IMR-90 (cell line): ENCODE results near the gene MYBPHL. TPM values are rescaled to one million over a fixed set of nuclear protein-coding genes. Genes with fewer than 3 reads are reported as not detected.

Experiments used
- ATAC-seq: fragments of 200-7000 bp; cut with Tn5 transposase; 2 replicates; pipeline ENCODE4 v1.9.1; 2020; ENCODE audit warnings: low read depth, mild to moderate bottlenecking, moderate library complexity
- BruUV-seq: library from RNA; stranded (reverse); fragments of 400-500 nt; replicated peaks from 2 replicates; lab custom pipeline; 2021; lab: Mats Ljungman, UMichigan
- CTCF ChIA-PET: fragments of 300-600 bp; formaldehyde crosslinking; extraction: SDS; loops from one replicate; lab custom pipeline; 2021; ENCODE audit warnings: antibody characterized with exemption; lab: Yijun Ruan, JAX
- POLR2A ChIA-PET: fragments of 300-600 bp; sonication (Branson Sonifier 250); formaldehyde crosslinking; loops from one replicate; lab custom pipeline; 2022; ENCODE audit warnings: antibody characterized with exemption; ENCODE audit not compliant: unreplicated experiment; lab: Charles Lee
- DNase-seq: peaks from one replicate; pipeline ENCODE4 v3.0.0; 2013
- H2AFZ ChIP-seq: replicated peaks from 2 replicates; pipeline ENCODE3; 2013; ENCODE audit warnings: low read length, mild to moderate bottlenecking; ENCODE audit not compliant: poor library complexity
- H2AK5ac ChIP-seq: 2 replicates; pipeline ENCODE4 v1.6.1; 2013; ENCODE audit warnings: low read depth, low read length, inconsistent platforms
- H2AK9ac ChIP-seq: replicated peaks from 2 replicates; pipeline ENCODE3; 2013; ENCODE audit warnings: mild to moderate bottlenecking, low read depth, low read length, moderate library complexity; ENCODE audit not compliant: poor library complexity
- H2BK120ac ChIP-seq: 2 replicates; pipeline ENCODE4 v1.6.1; 2013; ENCODE audit warnings: low read depth, low read length, inconsistent platforms
- H2BK15ac ChIP-seq: 3 replicates; pipeline ENCODE4 v1.6.1; 2013; ENCODE audit warnings: low read depth, low read length, inconsistent platforms
- H2BK20ac ChIP-seq: 2 replicates; pipeline ENCODE4 v1.6.1; 2013; ENCODE audit warnings: low read depth, mild to moderate bottlenecking, inconsistent platforms, low read length, moderate library complexity
- H2BK5ac ChIP-seq: 2 replicates; pipeline ENCODE4 v1.6.1; 2013; ENCODE audit warnings: mild to moderate bottlenecking, low read depth, low read length, inconsistent platforms; ENCODE audit not compliant: poor library complexity, severe bottlenecking
- H3K14ac ChIP-seq: replicated peaks from 2 replicates; pipeline ENCODE4 v1.6.1; 2013; ENCODE audit warnings: low read depth, low read length, inconsistent platforms
- H3K18ac ChIP-seq: 2 replicates; pipeline ENCODE4 v1.6.1; 2013; ENCODE audit warnings: low read depth, low read length, control low read depth
- H3K23ac ChIP-seq: 2 replicates; pipeline ENCODE4 v1.6.1; 2013; ENCODE audit warnings: low read depth, low read length, inconsistent platforms
- H3K27ac ChIP-seq: 2 replicates; pipeline ENCODE4 v1.5.1; 2013; ENCODE audit warnings: mild to moderate bottlenecking, control low read depth, low read length; ENCODE audit not compliant: insufficient read depth
- H3K27me3 ChIP-seq: 2 replicates; pipeline ENCODE4 v1.6.1; 2013; ENCODE audit warnings: low read length; ENCODE audit not compliant: control insufficient read depth, insufficient read depth
- H3K36me3 ChIP-seq: 2 replicates; pipeline ENCODE4 v1.6.1; 2013; ENCODE audit warnings: low read length, mixed read lengths; ENCODE audit not compliant: control insufficient read depth, insufficient read depth
- H3K4ac ChIP-seq: 2 replicates; pipeline ENCODE4 v1.6.1; 2013; ENCODE audit warnings: low read depth, low read length, inconsistent platforms
- H3K4me1 ChIP-seq: 2 replicates; pipeline ENCODE4 v1.6.1; 2013; ENCODE audit warnings: low read length, mixed read lengths; ENCODE audit not compliant: control insufficient read depth, insufficient read depth
- H3K4me2 ChIP-seq: 2 replicates; pipeline ENCODE4 v1.6.1; 2013; ENCODE audit warnings: low read depth, mild to moderate bottlenecking, control low read depth, low read length, moderate library complexity
- H3K4me3 ChIP-seq: 2 replicates; pipeline ENCODE4 v1.5.1; 2013; ENCODE audit warnings: low read depth, mild to moderate bottlenecking, control low read depth, low read length, moderate library complexity; ENCODE audit not compliant: insufficient read depth
- H3K56ac ChIP-seq: 2 replicates; pipeline ENCODE4 v1.6.1; 2013; ENCODE audit warnings: low read length, inconsistent platforms; ENCODE audit not compliant: insufficient read depth; ENCODE audit errors: extremely low read depth
- H3K79me1 ChIP-seq, 2 experiments: 2 replicates each; pipeline ENCODE4 v1.6.1; 2013; ENCODE audit warnings: low read length in 2 of 2, inconsistent platforms in 1 of 2, low read depth in 1 of 2
- H3K9ac ChIP-seq: 2 replicates; pipeline ENCODE4 v1.6.1; 2013; ENCODE audit warnings: low read depth, low read length, control low read depth
- H3K9me1 ChIP-seq: 2 replicates; pipeline ENCODE4 v1.6.1; 2013; ENCODE audit warnings: low read length, inconsistent platforms; ENCODE audit not compliant: insufficient read depth
- H3K9me3 ChIP-seq: 2 replicates; pipeline ENCODE4 v1.6.1; 2013; ENCODE audit warnings: low read length; ENCODE audit not compliant: control insufficient read depth, insufficient read depth
- H4K20me1 ChIP-seq: 2 replicates; pipeline ENCODE4 v1.6.1; 2013; ENCODE audit warnings: low read length, inconsistent platforms; ENCODE audit not compliant: insufficient read depth
- H4K5ac ChIP-seq: 2 replicates; pipeline ENCODE4 v1.6.1; 2013; ENCODE audit warnings: mild to moderate bottlenecking, low read depth, low read length, control low read depth
- H4K8ac ChIP-seq, 2 experiments: 2 replicates each; pipeline ENCODE4 v1.6.1; 2013; ENCODE audit warnings: low read depth in 2 of 2, low read length in 2 of 2, control low read depth in 1 of 2, inconsistent platforms in 1 of 2
- H4K91ac ChIP-seq: 2 replicates; pipeline ENCODE4 v1.6.1; 2013; ENCODE audit warnings: low read depth, low read length, inconsistent platforms; ENCODE audit not compliant: insufficient read depth
- CHD1 ChIP-seq: IDR thresholded peaks from 2 replicates; pipeline ENCODE4 v1.6.1; 2012; ENCODE audit warnings: low read depth, low read length, improper control_type of control experiment
- MXI1 ChIP-seq: IDR thresholded peaks from 2 replicates; pipeline ENCODE4 v1.6.1; 2012; ENCODE audit warnings: low read depth, mild to moderate bottlenecking, low read length, moderate library complexity, borderline replicate concordance
- POLR2A ChIP-seq: IDR thresholded peaks from 2 replicates; pipeline ENCODE4 v1.6.1; 2012; ENCODE audit warnings: mild to moderate bottlenecking, low read depth, low read length
- RAD21 ChIP-seq: IDR thresholded peaks from 2 replicates; pipeline ENCODE4 v1.6.1; 2012; ENCODE audit warnings: low read length, improper control_type of control experiment
- RCOR1 ChIP-seq: IDR thresholded peaks from 2 replicates; pipeline ENCODE4 v1.6.1; 2012; ENCODE audit warnings: mild to moderate bottlenecking, low read length, improper control_type of control experiment; ENCODE audit not compliant: insufficient replicate concordance
- SMC3 ChIP-seq: fragments of 150-350 bp; IDR thresholded peaks from 2 replicates; pipeline ENCODE4 v1.6.1; 2016; ENCODE audit warnings: low read depth, mild to moderate bottlenecking, antibody characterized with exemption, low read length, moderate library complexity
- WGBS, 2 experiments: methylation state at CpG; one replicate each; pipeline versions ENCODE4 v1.1.5 to v1.1.7; 2013; ENCODE audit warnings: missing lambda C conversion rate in 2 of 2; ENCODE audit not compliant: insufficient read length in 1 of 2; ENCODE audit errors: extremely low coverage in 2 of 2; 5-methylcytosine and 5-hydroxymethylcytosine counted together
- dilution Hi-C: fragments of 300-500 bp; cut with HindIII; formaldehyde crosslinking; loops from one replicate; pipeline ENCODE4 v1.14.3; 2018; ENCODE audit warnings: low sequenced_read_pairs; ENCODE audit not compliant: unreplicated experiment
- in situ Hi-C: fragments of 300-500 bp; cut with MboI; formaldehyde crosslinking; loops from 3 replicates; pipeline ENCODE4 v1.14.3; 2019; ENCODE audit warnings: low sequenced_read_pairs, inconsistent platforms, mixed read lengths
- intact Hi-C: fragments of 100-400 bp; cut with micrococcal nuclease; formaldehyde crosslinking; loops from 2 replicates; pipeline ENCODE4 v1.10.0; 2022
- polyA plus RNA-seq, 3 experiments: library from polyadenylated mRNA; depleted of rRNA; stranded (reverse); fragments of >200 nt; gene quantifications; 2 replicates each; pipeline ENCODE4 v1.2.3, GENCODE V29; 2012; ENCODE audit warnings: low replicate concordance in 1 of 3
- total RNA-seq: library from RNA; depleted of rRNA; stranded (reverse); fragments of >200 nt; gene quantifications from 2 replicates; pipeline ENCODE4 v1.2.3, GENCODE V29; 2012
- TF ChIP-seq, protein P1 (sequence below): fragments of 150-350 bp; IDR thresholded peaks from 2 replicates; pipeline ENCODE4 v1.6.1; 2016; ENCODE audit warnings: low read depth, mild to moderate bottlenecking, low read length, moderate library complexity, borderline replicate concordance

The MYBPHL gene
- total and polyA plus RNA-seq, 2 of the 4 experiments (the other 2 are of a cell fraction): 0.07 TPM; not detected in 1

DNA sequence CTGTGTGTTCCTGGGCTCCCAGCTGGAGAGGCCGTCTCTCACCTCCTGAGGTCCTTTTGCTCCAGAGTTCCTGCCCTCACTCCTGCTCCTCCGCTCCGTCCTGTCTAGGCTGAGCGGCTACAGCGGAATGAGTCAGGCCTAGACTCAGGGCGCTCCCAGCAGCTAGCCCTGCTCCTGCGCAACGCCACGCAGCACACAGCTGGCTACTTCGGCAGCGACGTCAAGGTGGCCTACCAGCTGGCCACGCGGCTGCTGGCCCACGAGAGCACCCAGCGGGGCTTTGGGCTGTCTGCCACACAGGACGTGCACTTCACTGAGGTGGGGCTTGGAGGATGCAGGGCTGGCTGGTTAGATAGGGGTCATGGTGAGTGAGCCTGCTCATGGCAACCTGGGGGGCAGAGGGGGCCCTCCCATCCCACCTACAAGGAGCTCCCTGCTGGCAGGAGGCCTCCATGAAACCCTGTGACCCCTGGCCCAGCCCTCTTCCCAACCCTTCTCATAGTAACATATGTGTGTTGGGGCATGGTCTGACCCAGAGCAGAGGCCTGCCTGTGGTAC is 39.0 kb downstream of the MYBPHL start:
- Histone ChIP-seq H3K9ac (no peak overlapping the region), H2AK5ac (peak overlapping the region; percentile 33; the same call in 1 of the 2 replicates), H3K27me3 (no peaks in the 10 kb centered on the region), H3K27ac (no peak overlapping the region), H4K5ac (no peak overlapping the region), H2AFZ (no peak overlapping the region), H3K4me1 (no peaks in the 10 kb centered on the region), H3K18ac (no peak overlapping the region), H3K4me3 (no peak overlapping the region), H3K56ac (no peak overlapping the region), H3K23ac (no peak overlapping the region), H2BK15ac (no peak overlapping the region), H4K91ac (no peak overlapping the region), H2BK20ac (no peak overlapping the region), H4K8ac (no peak overlapping the region), H2BK5ac (no peak overlapping the region), H3K36me3 (peaks cover 2% of the 10 kb centered on the region; the same call in 1 of the 2 replicates), H4K20me1 (no peaks in the 10 kb centered on the region), H3K9me3 (peaks cover 2% of the 10 kb centered on the region; the same call in 1 of the 2 replicates), H2BK120ac (no peak overlapping the region), H3K14ac (no peak overlapping the region), H2AK9ac (peak overlapping the region; percentile 35), H3K79me1 (no peaks in the 10 kb centered on the region), H3K4me2 (no peak overlapping the region), H3K4ac (no peak overlapping the region), H3K9me1 (no peaks in the 10 kb centered on the region; the same call in 1 of the 2 replicates)
- ATAC-seq (no peak), DNase-seq (no peak)
- POLR2A ChIA-PET: no interaction called here
- CTCF ChIA-PET: no interaction called here
- in situ Hi-C loops (loop anchor here (10.0 kb wide), 1 partner anchor 267 kb away; the partner anchor contains the start of gene GPR61), intact Hi-C loops (no loop called here), dilution Hi-C loops (no loop called here)
- BruUV-seq: no TSS peak
- WGBS, 2 experiments: 93% methylated on average over 3 of the region's 17 CpGs; no CpG with 5 or more reads in 1 of the 2 experiments
- TF ChIP-seq POLR2A (no peak), RAD21 (no peak), SMC3 (no peak), CHD1 (no peak), MXI1 (no peak), RCOR1 (no peak)
- TF ChIP-seq, protein P1, sequence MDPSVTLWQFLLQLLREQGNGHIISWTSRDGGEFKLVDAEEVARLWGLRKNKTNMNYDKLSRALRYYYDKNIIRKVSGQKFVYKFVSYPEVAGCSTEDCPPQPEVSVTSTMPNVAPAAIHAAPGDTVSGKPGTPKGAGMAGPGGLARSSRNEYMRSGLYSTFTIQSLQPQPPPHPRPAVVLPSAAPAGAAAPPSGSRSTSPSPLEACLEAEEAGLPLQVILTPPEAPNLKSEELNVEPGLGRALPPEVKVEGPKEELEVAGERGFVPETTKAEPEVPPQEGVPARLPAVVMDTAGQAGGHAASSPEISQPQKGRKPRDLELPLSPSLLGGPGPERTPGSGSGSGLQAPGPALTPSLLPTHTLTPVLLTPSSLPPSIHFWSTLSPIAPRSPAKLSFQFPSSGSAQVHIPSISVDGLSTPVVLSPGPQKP: no peak
